Parathyroid adenoma (tissue), 2 donors: Measurements from ENCODE around the gene TNRC6C.

Experiments
- H2AFZ ChIP-seq: fragments of 300-600 bp; sonication (generic); one replicate; pipeline ENCODE4 v1.7.0; 2017; ENCODE audit warnings: antibody characterized with exemption, mild to moderate bottlenecking
- H3K27ac ChIP-seq: fragments of 300-600 bp; sonication (generic); one replicate; pipeline ENCODE4 v1.7.0; 2017
- H3K27me3 ChIP-seq: fragments of 300-600 bp; sonication (generic); one replicate; pipeline ENCODE4 v1.7.0; 2017; ENCODE audit warnings: low read length; ENCODE audit not compliant: control insufficient read depth, insufficient read depth
- H3K36me3 ChIP-seq: fragments of 300-600 bp; sonication (generic); one replicate; pipeline ENCODE4 v1.7.0; 2017; ENCODE audit warnings: low read length; ENCODE audit not compliant: control insufficient read depth, insufficient read depth
- H3K4me1 ChIP-seq: fragments of 300-600 bp; sonication (generic); one replicate; pipeline ENCODE4 v1.7.0; 2017; ENCODE audit warnings: control low read depth
- H3K4me2 ChIP-seq: fragments of 300-600 bp; sonication (generic); one replicate; pipeline ENCODE4 v1.7.0; 2017; ENCODE audit warnings: low read length
- H3K4me3 ChIP-seq: fragments of 300-600 bp; sonication (generic); one replicate; pipeline ENCODE4 v1.7.0; 2017; ENCODE audit warnings: low read depth, low read length
- H3K79me2 ChIP-seq: fragments of 300-600 bp; sonication (generic); one replicate; pipeline ENCODE4 v1.7.0; 2017; ENCODE audit warnings: control low read depth
- H3K9ac ChIP-seq: fragments of 300-600 bp; sonication (generic); one replicate; pipeline ENCODE4 v1.7.0; 2017; ENCODE audit warnings: mild to moderate bottlenecking
- H3K9me3 ChIP-seq: fragments of 300-600 bp; sonication (generic); one replicate; pipeline ENCODE4 v1.7.0; 2017; ENCODE audit warnings: low read length; ENCODE audit not compliant: control insufficient read depth
- CTCF ChIP-seq: fragments of 300-600 bp; sonication (generic); IDR thresholded peaks from one replicate; pipeline ENCODE4 v1.7.0; 2017; ENCODE audit warnings: antibody characterized with exemption, mild to moderate bottlenecking
- donor health status: primary hyperparathyroidism.

TNRC6C gene

GRCh38 chr17:78048346-78049292 lies 90.1 kb downstream of the TNRC6C start:
- H3K27ac ChIP-seq, result no peak overlapping the region
- H3K36me3 ChIP-seq, result no peaks in the 10 kb centered on the region
- no peak overlapping the region for H3K9ac ChIP-seq

GRCh38 chr17:78049609-78050008 lies 91.1 kb downstream of the TNRC6C start:
- Histone ChIP-seq H3K27ac (no peak overlapping the region), H3K9me3 (no peaks in the 10 kb centered on the region), H2AFZ (no peak overlapping the region), H3K4me3 (no peak overlapping the region), H3K4me1 (no peaks in the 10 kb centered on the region), H3K9ac (no peak overlapping the region), H3K4me2 (no peak overlapping the region), H3K79me2 (peaks cover 7% of the 10 kb centered on the region), H3K27me3 (no peaks in the 10 kb centered on the region), H3K36me3 (no peaks in the 10 kb centered on the region)
- TF ChIP-seq CTCF, result no peak

More at GRCh38 chr17:78048346-78049292, 90.1 kb downstream of the TNRC6C start:
- TF ChIP-seq CTCF, result no peak
- no peak overlapping the region for H3K4me3 ChIP-seq
- peaks cover 7% of the 10 kb centered on the region for H3K79me2 ChIP-seq
- H3K4me2 ChIP-seq, result no peak overlapping the region
- no peaks in the 10 kb centered on the region for H3K4me1 ChIP-seq
- no peaks in the 10 kb centered on the region for H3K9me3 ChIP-seq
- H3K27me3 ChIP-seq, result no peaks in the 10 kb centered on the region
- H2AFZ ChIP-seq, result no peak overlapping the region

- no peaks in the 10 kb centered on the region for H3K4me1 ChIP-seq
- H3K9ac ChIP-seq, result no peak overlapping the region
- no peak overlapping the region for H2AFZ ChIP-seq
- no peaks in the 10 kb centered on the region for H3K27me3 ChIP-seq
- no peaks in the 10 kb centered on the region for H3K9me3 ChIP-seq
- no peak overlapping the region for H3K4me3 ChIP-seq
- no peaks in the 10 kb centered on the region for H3K36me3 ChIP-seq
- H3K4me2 ChIP-seq, result no peak overlapping the region
- TF ChIP-seq CTCF, result no peak
- H3K79me2 ChIP-seq, result peaks cover 3% of the 10 kb centered on the region
- H3K27ac ChIP-seq, result no peak overlapping the region
These were observed 92.9 kb downstream of the TNRC6C start for GRCh38 chr17:78051186-78051972.

- Histone ChIP-seq H3K27me3 (no peaks in the 10 kb centered on the region), H2AFZ (no peak overlapping the region), H3K27ac (no peak overlapping the region), H3K79me2 (peaks cover 3% of the 10 kb centered on the region), H3K4me3 (no peak overlapping the region), H3K36me3 (no peaks in the 10 kb centered on the region), H3K4me1 (peaks cover 9% of the 10 kb centered on the region), H3K4me2 (no peak overlapping the region), H3K9me3 (no peaks in the 10 kb centered on the region), H3K9ac (no peak overlapping the region)
- no peak for TF ChIP-seq CTCF
These were observed 95.4 kb downstream of the TNRC6C start for GRCh38 chr17:78053777-78054468.
